ENCODE results near the gene PFKFB2.
"Not testable (repeated sequence)": the region's sequence is repeated elsewhere in the genome, so short reads cannot be mapped to it uniquely, and the experiment has no call there.

Gene PFKFB2

DNA sequence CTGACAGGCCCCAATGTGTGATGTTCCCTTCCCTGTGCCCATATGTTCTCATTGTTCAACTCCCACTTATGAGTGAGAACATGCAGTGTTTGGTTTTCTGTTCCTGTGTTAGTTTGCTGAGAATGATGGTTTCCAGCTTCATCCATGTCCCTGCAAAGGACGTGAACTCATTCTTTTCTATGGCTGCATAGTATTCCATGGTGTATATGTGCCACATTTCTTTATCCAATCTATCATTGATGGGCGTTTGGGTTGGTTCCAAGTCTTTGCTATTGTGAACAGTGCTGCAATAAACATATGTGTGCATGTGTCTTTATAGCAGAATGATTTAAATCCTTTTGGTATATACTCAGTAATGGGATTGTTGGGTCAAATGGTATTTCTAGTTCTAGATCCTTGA lies 11.7 kb upstream of the PFKFB2 start:
- DNase-seq, result not testable (repeated sequence)

- no peak for DNase-seq
Observed at GRCh38 chr1:207045453-207045852, 7.6 kb upstream of the PFKFB2 start.

DNA sequence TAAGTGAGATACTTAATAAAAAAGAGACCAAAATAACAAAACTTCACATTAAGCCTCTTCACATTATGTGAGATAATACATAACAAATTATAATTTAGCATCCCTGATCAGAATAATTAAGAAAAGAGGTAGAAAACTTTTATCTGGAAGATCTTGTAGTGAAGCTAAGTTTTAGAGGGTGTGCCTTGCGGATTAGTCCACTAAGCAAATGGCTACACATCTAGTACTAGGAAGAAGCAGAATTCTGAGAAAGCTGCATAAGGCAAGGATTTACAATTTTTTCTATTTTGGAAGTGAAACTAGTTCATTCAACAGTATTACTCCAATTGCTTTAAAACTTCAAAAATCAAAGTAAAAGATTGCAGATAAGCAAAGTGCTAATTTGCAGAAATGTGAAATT lies 5.6 kb upstream of the PFKFB2 start:
- no peak for DNase-seq

DNA sequence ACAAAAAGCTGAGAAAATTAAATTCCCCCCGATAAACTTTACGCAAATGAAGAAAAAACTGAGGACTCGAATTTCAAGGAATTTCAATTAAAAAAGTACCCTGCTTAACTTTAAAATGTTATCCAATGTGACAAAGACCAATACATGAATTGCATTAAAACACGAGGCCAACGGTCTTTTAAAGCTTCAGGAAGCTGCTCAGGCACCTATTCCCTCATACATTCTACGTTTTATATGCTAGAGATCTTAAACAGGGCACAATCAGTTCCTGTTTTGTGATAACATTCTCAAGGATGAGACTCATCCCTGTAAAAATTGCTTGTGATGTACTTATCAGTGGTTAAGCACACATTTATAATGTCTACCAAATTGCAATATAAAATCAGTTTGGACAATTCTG lies 5.0 kb upstream of the PFKFB2 start:
- no peak for DNase-seq

GRCh38 chr1:207049054-207049453 lies 4.0 kb upstream of the PFKFB2 start:
- no peak for DNase-seq

DNA sequence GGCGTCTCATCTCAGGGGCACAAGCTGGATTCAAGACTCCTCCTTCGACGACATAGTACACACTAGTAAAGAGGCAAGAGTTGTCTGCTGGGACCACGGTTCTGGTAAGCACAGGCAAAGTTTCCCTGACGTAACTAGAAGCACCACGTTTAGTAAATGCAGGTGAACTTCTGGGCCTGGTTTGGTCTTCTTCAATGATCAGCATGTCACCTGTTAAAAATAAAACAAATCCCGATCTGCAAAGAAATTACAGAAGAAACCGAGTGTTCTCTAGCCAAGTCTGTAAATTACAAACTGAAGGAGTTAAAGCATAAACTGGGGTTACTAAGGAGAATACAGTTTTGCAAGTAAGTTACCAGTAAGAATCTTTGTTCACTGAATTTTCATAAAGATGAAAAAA lies 3.6 kb upstream of the PFKFB2 start:
- no peak for DNase-seq

DNA sequence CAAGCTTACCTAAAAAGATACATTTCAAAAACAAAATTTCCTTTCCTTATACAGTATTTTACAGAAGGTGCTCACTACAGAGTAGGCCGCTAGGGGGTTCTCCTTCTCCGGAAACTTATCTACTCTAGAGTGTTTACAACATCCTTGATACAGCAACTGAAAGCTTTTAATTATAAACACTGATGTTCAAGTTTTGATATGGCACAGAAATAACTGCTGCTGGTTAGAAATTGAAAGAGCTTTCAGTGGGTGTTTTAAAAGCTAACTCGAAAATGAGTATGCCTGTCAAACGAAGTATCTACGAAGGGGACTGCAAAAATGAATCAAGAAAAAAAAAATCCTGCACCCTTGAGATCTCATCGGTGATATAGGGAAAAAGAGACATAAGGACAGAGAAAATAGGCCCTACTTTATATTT lies 3.1 kb upstream of the PFKFB2 start:
- peak; percentile 45 for DNase-seq

DNA sequence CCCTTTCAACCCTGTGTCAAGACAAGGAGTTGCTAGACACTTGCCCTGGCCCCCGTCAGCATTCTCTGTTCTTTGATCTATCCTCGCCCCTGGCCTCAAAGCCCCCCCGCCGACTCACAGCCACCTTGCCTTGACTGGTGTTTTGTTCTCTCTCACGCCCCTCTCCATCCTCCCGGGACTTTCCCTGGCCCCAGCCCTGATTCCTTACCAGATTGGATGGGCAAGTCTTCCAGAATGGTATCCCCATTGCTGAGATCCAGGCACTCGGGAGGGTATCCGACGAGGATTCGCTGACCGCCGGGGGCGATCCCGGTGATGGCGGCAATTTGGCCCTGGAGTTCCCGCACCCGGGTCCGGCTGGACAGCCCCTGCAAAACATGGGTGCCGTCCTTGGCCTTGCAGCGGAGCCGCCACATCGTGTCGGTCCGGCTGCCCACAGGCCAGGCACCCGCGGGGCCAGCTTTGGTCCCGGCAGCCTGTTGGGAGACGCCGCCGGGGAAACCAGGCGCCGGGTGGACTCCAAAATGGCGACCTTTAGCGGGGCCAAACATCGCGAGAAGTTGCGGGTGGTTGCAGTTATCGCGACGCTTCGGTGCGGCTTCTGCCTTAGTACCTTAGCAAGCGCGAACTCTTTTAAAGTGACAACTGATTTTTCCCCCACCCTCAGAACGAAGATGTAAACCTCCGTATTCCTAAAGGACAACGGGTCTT lies 2.4 kb upstream of the PFKFB2 start:
- peak; percentile 94 for DNase-seq

DNA sequence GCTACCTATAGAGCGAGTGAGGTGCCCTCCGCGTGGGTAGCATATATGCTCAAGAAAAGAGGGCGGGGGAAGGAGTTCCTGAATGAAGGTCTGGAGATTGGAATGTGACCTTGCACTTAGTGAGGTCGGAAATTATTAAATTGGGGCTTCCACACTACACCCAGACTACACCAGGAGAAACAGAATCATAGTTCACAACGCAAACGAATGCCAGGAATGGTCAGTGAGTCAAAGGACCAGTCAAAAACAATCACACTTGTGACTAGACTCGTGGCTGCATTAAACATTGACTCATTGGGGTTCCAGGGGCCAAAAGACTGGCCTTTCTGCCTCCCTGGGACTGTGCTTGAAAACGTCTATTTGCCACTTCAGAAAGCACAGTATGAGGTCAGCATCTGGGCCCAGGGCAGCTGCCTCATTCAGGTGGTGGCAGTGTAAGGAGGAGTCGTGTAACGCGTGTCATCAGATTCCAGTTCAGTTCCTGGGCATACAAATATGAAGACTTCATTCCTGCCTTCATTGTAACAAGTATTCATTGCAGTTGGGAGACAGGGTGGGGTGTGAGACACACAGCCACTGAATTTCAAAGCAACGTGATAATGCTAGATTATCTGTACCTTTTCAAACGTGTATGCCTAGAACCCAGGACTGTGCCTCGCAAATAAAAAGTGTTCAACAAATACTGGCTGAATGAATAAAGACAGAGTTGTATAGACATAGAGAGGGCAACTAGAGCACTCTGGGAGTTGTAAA lies 1.7 kb upstream of the PFKFB2 start, which contains the start of gene YOD1:
Gene YOD1, minus strand, starts transcription at position 18 of the 753 bp plus-strand sequence. CDS start 178 bp downstream, outside the sequence.
- no peak for DNase-seq

DNA sequence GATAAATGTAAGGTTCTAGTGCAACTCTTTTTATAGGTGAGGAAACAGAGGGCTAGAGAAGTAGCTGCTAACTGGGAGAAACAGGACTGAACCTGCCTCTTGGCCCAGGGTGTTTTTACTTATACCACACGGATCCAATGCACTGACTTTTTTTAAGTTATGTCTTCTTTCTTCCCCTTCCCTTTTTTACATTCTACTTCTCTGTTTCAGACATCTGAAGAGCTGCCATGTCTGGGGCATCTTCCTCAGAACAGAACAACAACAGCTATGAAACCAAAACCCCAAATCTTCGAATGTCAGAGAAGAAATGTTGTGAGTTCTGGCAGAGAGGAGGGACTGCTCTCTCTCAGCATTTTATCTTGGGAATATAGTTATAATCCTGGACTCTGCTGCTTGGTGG lies 1.4 kb downstream of the PFKFB2 start:
- DNase-seq, result no peak

DNA sequence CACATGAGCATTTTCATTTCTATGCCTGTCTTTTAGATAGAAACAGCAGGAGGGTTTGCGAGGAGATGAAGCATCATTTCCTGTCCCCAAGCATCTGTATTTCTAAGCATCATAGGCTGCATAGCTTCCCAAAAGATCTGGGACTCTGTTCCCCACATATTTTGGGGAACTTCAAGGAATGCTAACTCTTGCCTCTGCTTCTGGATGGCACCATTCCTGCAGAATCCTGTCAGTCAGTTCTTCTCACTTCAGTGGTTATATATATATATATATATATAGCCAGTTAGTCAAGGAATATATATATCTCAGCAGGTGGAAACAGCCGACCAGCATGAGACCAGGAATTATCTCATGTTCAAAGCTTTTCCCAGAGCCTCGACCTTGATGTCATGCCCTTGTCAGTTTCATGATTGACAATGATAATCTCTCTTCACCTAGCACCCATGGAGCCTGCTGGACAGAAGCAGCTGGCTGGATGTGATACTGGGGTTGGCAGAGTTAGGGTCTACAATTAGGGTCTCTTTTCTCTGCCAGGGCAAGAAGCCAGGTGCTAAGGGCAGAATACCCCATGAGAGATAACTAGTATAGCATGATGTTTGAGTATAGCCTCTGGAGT lies 2.4 kb downstream of the PFKFB2 start:
- DNase-seq, result no peak

GRCh38 chr1:207056673-207057072 lies 3.6 kb downstream of the PFKFB2 start:
- no peak for DNase-seq

GRCh38 chr1:207058252-207058651 lies 5.2 kb downstream of the PFKFB2 start:
- no peak for DNase-seq

- no peak for DNase-seq
Observed at GRCh38 chr1:207058878-207059867, 6.1 kb downstream of the PFKFB2 start.

- no peak for DNase-seq
Observed at GRCh38 chr1:207059881-207060280, 6.8 kb downstream of the PFKFB2 start.

- DNase-seq, result no peak
Observed at GRCh38 chr1:207060596-207060995, 7.5 kb downstream of the PFKFB2 start.

GRCh38 chr1:207062058-207062457 lies 9.0 kb downstream of the PFKFB2 start:
- DNase-seq, result no peak

DNA sequence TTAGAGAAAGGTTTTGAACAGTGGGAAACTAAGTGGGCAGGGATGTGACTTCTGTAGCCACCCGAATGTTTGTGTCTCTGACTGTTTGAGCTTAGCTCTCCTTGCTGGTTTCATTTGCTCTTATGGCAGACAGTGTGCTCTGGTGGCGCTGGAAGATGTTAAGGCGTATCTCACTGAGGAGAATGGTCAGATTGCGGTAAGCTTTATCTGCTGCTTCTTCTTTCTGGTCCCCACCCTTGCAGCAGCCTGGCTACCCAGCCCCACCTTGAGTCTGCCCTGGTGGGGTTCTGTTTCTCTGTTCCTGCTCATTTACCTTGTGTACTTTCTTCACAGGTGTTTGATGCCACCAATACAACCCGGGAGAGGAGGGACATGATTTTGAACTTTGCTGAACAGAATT lies 9.9 kb downstream of the PFKFB2 start:
- DNase-seq, result no peak

DNA sequence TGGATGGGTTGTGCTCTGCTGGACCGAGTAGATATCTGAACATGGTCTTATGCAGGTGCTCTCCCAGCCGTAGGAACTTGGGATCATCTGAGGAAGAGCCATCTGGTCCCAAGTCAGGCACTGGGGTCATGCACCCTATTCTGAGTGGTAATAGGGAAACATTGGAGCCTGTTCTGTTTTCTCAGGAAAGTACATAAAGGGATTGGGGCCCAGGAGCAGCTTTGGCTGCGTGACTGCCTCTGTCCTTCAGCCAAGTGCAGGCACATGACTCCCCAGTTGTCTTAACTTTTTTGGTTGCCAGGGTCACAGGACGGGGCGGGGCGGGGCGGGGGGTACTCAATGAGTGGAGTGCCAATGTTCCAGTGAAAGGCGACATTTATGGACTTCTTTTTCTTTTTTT lies 11.5 kb downstream of the PFKFB2 start:
- DNase-seq, result no peak

GRCh38 chr1:207067185-207067584 lies 14.1 kb downstream of the PFKFB2 start:
- DNase-seq, result no peak

DNA sequence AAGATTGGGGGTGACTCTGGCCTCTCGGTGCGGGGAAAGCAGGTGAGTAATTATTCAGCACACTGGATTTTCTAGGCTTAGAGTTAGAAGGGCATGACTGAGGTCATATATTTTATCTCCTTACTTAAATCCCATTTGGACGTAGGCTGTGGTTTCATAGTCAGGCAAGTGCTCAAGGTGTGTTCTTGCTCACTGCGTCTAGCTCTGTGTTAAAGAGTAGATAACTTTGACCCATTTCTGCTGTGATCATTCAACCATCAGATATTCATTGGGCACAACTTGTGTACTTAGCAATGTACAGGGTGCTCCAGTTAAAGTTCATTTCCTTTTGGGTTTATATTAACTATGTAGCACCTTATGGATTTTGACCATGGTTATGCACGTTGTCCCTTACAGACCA lies 14.6 kb downstream of the PFKFB2 start:
- DNase-seq, result no peak

- no peak for DNase-seq
Observed at GRCh38 chr1:207069061-207069460, 16.0 kb downstream of the PFKFB2 start.
